HFF-Myc (cell line): ENCODE results near the gene NFAM1.

Experiments
- DNase-seq: peaks from one replicate; pipeline ENCODE4 v3.0.0-alpha.2; 2011; ENCODE audit warnings: low read depth; ENCODE audit errors: extremely low read depth
- H3K4me3 ChIP-seq: replicated peaks from 2 replicates; pipeline ENCODE4 v1.5.1; 2011; ENCODE audit warnings: low read depth, mild to moderate bottlenecking, control low read depth, low read length
- TF ChIP-seq, protein P1 (sequence below): IDR thresholded peaks from 2 replicates; pipeline ENCODE4 v1.5.1; 2012; ENCODE audit warnings: mild to moderate bottlenecking, low read depth, low read length, control low read depth; ENCODE audit errors: missing control alignments

NFAM1 gene

DNA sequence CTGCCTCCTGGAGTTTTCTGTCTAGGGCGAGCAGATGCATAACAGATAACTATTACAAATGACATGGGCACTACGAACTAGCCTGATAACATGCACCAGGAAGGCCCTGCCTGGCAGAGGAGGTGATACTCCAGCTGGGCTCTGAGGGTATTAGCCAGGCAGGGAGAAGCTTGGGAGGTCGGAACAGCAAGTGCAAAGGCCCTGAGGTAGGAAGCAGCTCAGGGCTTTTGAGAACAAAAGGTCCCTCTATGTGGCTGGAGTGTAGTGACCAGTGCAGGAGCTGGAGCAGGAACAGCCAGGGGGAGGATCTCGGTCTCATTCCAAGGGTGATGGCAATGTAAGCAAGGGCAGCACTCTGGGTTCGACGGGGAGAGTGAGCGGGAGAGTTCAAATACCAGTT lies 100.1 kb downstream of the NFAM1 start:
- TF ChIP-seq, protein P1, sequence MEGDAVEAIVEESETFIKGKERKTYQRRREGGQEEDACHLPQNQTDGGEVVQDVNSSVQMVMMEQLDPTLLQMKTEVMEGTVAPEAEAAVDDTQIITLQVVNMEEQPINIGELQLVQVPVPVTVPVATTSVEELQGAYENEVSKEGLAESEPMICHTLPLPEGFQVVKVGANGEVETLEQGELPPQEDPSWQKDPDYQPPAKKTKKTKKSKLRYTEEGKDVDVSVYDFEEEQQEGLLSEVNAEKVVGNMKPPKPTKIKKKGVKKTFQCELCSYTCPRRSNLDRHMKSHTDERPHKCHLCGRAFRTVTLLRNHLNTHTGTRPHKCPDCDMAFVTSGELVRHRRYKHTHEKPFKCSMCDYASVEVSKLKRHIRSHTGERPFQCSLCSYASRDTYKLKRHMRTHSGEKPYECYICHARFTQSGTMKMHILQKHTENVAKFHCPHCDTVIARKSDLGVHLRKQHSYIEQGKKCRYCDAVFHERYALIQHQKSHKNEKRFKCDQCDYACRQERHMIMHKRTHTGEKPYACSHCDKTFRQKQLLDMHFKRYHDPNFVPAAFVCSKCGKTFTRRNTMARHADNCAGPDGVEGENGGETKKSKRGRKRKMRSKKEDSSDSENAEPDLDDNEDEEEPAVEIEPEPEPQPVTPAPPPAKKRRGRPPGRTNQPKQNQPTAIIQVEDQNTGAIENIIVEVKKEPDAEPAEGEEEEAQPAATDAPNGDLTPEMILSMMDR: no peak
- no peak overlapping the region for H3K4me3 ChIP-seq
- DNase-seq: no peak

DNA sequence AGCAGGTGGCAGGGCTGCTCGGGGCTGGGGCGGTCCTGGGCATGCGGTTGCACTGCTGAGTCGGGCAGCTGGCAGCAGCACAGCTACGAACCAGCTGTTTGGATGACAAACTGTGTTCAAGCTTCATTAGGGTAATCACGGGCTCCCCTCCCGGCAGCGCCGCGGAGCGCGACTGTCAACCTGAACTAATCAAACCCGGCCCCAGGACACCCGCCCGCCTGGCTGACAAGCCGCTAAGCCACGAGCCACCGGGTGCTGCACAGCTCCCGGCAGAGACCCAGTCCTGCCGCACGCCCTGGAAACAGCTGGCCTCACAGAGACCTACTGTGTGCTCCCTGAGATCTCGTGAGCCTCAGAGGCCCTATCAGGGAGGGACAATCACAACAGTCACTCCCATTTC lies 101.2 kb downstream of the NFAM1 start:
- H3K4me3 ChIP-seq: no peak overlapping the region
- no peak for DNase-seq
- TF ChIP-seq, protein P1: no peak
